GM19395 (cell line): ENCODE results near the gene RAB37.

ENCODE experiments used
- ATAC-seq: cut with Tn5 transposase; IDR thresholded peaks from one replicate; pipeline ENCODE4 v1.9.1; 2021; ENCODE audit warnings: mild to moderate bottlenecking, moderate library complexity; ENCODE audit not compliant: unreplicated experiment

RAB37 gene

DNA sequence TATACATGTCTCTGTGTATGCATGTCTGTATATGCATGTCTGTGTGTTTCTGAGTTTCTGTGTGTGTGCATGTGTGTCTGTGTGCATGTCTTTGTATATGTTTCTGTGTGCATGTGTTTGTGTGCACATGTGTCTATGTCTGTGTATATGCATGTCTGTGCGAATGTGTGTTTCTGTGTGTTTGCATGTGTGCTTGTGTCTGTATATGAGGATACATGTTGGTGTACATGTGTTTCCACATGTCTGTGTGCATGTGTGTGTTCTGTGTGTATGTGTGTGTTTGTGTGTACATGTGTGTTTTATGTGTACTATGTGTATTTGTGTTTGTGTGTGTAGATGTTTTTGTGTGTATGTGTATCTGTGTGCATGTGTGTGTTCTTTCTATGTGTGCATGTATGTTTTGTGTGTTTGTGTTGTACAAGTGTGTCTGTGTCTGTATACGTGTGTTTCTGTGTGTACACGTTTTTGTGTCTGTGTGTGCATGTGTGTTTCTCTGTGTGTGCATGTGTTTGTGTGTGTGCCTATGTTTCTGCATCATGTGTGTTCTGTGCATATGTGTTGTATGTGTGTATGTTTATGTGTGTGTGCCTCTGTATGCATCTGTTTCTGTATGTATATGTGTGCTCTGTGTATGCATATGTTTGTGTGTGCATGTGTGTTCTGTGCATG lies 8.9 kb upstream of the RAB37 start:
- no peak for ATAC-seq

DNA sequence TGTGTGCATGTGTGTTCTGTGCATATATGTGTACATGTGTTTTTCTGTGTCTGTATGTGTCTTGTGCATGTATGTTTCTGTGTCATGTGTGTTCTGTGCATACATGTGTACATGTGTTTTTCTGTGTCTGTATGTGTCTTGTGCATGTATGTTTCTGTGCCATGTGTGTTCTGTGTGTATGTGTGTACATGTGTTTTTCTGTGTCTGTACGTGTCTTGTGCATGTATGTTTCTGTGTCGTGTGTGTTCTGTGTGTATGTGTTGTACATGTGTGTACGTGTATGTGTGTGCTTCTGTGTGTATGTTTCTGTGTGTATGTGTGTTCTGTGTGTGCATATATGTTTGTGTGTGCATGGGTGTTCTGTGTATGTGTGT lies 8.4 kb upstream of the RAB37 start:
- no peak for ATAC-seq

DNA sequence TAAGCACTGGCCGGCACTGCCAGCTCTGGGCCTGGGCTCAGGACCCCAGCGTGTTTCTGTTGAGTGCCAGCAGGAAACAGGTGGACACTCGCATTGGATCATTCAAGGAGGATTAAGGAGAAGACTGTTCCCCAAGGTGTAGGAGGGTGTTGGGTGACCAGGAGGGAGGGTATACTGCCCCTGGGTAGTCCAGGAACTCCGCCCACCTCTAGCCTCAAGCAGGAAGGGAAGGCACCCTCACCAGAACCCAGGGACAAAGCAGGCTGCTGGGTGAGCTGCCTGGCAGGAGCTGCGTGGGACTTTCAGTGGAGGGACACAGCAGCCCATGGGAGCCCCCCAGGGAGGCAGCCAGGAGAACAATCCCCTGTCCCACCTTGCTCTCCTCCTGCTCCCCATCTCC lies 7.7 kb upstream of the RAB37 start:
- no peak for ATAC-seq

DNA sequence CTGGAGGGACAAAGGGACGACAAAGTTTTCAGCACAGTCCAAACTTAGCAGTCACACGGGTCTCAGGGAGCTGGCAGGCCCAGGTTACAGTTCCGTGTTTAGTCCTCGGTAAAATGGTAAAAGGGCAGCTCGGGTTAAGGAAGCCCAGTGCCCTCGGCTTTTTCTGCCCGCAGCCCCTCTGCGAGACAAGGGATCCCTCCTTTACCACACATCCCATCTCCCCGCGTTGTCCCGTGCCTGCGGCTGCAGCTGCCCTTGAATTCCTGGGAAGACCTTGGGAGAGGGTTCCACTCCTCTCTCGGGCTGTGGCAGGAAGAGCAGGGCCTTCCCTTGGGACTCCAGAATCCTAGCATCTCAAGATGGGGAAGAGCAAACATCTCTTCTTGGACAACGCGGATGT lies 7.2 kb upstream of the RAB37 start:
- ATAC-seq = no peak

DNA sequence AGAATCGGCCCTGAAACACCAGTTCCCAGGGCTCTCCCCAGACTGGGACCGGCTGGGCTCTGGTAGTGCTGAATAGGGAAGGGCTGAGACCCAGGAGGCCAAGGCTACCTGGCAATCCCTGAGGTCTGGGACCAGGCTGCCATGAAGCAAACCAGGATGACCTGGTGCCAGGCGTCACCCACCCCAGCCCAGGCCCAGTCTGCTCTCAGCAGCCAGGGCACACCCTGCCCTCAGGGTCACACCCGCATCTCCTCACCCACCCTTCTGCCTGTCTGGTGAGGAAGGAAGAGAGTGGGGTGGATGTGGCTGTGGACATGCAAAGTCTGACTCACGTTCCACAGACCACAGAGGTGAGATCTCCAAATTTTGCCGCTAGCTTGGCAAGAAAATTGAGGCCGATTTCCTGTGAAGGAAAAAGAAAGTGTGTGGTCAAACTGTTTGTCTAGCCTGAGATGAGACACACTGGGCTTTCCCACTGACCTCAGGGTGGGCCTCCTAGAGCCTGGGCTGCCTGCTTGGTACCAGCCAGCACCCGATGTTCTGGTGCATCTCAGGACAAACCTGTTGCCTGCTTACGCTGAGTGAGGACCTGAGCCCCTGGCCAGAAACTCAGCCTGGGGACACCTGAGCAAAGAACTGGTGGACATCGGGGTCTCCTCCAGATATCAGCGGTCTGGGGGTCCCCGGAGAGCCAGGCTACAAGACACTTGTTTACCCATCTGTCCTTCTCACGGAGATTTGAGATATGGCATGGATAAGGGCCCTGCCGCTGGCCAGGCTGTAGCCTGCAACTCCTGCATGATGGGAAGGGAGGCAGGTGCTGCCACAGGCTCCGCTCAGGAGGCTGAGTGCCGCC lies 6.3 kb upstream of the RAB37 start:
- no peak for ATAC-seq

DNA sequence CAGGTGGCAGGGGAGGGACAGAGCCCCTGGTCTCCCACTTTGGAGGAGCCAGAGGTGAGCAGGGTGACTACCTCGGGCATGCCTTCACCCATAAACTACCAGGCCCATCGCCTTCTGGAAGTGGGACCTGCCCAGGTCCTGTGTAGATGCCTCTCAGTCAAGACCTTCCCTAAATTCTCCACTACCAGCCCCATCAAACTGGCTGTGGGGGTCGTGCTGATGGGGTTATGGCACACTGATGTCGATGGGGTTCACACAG lies 5.8 kb upstream of the RAB37 start:
- no peak for ATAC-seq

DNA sequence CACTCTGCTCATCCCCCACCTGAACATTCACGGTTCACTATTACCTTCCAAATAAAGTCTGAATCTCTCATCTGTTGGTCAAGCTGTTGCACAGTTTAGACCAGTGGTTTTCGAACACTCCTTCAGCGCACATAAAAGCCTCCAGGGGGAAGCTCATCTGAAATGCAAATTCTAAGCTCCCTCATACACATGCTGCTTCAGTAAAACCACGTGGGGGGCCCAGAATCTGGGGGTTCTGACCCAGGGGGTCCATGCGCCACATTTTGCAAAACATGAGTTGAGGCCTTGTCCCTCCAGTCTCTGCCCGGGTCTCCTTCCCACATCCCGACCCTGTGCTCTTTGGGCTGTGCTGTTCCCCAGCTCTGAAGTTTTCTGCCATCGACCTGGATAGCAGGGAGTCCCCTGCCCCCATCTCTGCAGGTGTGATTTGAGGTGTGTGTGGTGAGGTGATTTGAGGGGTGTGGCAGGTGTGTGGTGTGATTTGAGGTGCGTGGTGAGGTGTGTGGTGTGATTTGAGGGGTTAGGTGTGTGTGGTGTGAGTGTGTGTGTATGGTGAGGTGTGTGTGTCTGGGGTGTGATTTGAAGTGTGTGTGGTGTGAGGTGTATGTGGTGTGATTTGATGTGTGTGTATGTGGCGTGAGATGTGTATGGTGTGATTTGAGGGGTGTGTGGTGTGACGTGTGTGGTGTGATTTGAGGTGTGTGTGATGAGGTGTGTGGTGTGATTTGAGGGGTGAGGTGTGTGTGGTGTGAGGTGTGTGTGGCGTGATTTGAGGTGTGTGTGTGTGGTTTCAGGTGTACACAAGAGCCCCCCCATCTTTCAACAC lies 4.8 kb upstream of the RAB37 start:
- no peak for ATAC-seq

DNA sequence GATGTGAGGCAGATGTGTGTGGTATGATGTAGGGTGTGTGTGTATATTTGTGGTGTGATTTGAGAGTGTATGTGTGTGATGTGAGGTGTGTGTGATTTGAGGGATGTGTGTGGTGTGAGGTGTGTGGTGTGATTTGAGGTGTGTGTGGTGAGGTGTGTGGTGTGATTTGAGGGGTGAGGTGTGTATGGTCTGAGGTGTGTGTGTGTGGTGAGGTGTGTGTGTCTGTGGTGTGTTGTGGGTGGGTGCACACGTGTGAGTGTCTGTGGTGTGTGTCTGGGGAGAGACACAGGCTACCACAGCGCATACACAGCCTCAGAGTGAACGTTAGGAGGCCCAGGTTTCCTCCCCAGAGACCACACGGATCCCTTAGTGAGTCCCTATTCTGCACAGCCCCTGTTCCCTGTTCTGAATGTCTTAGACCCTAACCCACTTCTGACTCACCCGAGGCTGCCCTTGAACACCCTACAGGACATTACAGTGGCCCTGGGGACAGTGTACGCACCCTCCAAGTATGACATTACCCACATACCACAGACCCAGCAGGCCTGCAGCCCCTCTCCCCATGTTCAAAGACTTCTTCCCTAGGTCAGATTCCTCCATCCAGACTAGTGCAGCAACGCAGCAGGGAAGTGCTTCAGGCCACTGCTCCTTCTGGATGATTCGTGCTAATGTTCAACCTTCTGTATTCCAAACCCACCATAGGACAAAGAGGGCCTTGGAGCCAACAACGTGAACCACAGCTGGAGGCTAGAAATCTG lies 3.5 kb upstream of the RAB37 start:
- no peak for ATAC-seq

DNA sequence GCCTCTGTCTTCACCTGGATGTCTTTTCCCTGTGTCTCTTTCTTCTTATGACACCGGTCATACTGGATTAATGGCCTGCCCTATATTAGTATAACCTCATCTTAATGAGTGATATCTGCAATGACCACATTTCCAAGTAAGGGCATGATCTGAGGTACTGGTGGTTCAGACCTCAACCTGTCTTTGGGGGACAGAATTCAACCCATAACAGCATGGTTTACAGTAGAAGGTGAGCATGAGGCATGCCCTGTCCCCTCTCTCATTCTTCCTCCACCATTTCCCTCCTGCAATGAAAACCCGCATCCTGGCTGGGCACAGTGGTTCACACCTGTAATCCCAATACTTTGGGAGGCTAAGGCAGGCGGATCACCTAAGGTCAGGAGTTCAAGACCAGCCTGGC lies 2.8 kb upstream of the RAB37 start:
- ATAC-seq = no peak

DNA sequence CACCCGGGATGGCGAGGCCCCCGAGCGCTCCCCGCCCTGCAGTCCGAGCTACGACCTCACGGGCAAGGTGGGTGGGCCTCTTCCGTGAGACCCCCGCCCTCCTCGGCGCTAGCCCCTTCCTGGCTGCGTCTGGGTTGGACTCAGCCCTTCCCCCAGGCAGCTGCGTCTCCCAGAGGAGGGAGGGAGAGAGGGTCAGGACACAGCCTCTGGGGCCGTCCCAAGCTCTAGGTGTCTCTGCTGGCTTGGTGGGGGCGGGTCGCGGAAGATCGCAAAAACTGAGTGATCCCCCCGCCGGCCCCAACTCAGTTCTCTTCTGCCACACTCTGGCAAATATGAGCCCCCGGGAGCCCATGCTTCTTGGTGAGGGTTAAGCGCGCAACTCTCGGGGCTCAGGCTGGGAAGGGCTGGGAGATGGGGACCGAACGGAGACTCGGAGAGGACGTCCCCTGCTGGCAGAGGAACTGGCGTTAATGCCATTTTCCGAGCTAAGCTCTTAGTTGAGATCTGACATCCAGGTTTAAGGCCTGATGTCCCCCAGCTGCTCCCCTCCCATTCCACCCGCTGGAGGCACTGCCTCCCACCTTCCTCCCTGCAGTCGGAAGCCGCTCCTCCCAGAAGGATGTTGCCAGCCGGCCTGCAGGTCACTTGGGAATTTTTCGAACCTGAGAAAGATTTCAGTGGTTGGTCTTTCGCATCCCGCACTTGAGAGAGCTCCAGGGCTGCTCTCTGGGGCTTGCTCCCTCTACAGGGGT lies 419 bp downstream of the RAB37 start:
- no peak for ATAC-seq

DNA sequence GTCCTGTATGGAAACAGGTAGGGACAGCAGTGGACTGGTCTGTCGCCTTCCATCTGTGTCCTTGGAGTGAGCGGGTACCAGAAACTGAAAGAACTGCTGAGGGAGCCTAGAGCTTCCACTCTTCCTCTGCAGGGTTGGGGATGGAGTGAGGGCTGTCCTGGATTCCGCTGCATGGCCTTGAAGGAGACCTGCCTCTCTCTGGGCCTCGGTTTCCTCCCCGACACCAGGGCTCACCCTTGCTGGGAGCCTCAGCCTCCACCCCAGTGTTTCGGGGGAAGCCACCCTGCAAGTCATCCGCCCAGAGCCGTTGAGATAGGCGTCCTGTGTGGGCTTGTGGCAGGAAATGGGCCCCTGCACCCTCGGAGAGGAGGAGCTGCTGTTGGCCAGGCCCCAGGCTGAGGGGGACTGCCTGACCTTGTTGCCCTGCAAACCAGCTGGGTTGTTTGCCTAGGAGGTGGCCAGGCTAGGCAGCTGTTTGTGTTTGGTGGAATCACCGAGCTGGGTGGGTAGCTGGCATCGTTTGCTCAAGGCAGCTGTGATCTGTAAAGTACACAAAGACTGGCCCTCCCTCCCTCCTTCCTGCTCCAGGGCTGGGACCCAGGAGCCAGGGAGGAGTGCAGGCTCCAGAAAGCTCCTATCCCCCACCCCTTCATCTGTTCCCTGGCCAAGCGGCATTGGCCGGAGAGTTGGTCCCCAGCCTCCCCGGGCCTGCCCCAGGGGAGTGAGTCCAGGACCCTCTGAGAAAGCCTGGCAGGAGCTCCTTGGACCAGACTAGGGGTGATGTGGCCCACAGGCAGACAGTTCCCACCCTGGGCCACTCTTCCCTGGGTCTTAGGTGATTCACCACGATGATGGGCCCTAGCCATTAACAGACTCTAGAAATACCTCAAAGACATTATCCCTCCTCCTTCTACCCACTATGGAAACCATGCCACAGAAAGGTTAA lies 1.3 kb downstream of the RAB37 start:
- peak; percentile 51 for ATAC-seq

DNA sequence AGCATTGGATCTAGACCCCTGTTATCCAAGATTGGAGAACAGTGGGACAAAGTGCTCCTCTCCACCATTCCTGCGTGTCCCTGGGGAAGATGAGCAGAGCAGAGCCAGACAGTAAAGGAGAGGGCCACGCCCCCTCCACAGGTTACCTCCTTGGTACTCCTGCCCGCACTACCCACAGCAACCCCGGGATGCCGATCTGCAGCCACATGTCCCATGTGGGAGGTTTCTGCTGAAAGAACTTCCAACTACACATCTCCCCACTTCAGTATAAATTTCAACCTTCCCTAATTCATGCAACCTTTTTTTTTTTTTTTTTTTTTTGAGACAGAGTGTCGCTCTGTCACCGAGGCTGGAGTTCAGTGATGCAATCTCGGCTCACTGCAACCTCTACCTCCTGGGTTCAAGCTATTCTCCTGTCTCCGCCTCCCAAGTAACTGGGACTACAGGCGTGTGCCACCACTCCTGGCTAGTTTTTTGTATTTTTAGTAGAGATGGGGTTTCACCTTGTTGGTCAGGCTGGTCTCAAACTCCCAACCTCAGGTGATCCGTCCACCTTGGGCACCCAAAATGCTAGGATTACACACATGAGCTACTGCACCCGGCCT lies 2.3 kb downstream of the RAB37 start:
- ATAC-seq = no peak

DNA sequence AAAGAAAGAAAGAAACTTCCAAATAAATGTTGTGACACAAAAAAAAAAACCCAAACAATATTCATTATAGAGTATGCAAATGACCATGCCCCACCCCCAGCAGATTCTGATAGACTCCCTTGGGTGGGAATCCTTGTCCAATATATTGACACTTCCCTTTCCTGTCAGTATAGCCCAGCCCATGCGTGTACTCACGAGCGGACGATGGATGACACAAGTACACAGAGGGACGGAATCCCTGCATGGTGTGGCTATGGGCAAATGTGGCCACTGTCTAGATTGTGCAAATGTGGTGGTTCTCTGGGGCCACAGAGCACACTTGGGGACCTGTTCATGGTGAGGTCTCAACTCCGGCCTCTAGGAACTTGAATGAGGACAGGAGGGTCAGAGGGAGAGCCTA lies 3.1 kb downstream of the RAB37 start:
- ATAC-seq = no peak

DNA sequence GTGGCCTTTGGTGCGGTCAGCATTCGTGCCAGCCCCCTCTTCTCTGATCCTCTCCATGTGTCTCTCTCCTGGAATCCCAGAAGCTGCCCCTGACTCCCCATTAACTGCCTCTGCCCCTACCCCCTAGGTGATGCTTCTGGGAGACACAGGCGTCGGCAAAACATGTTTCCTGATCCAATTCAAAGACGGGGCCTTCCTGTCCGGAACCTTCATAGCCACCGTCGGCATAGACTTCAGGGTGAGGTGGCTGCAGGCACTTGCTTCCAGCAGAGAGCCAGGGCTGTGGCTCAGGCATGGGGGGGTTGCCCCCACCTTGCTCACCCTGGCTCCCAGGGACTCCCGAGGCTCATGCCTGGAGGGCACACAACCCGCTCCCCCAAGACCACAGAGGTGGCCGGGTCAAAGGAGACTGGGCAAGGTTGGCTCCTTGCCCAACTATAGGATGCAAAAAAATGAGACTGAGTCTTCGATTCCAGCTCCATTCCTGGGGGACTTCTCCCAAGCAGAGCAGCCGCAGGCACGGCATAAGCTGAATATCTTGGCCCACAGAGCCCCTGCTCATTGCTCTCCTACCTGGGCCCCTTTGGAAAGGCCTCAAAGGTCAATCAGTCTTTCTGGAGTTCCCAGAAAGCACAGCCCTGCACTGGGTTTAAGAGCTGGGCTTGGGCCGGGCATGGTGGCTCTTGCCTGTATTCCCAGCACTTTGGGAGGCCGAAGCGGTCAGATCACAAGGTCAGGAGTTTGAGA lies 3.8 kb downstream of the RAB37 start:
- ATAC-seq = no peak

DNA sequence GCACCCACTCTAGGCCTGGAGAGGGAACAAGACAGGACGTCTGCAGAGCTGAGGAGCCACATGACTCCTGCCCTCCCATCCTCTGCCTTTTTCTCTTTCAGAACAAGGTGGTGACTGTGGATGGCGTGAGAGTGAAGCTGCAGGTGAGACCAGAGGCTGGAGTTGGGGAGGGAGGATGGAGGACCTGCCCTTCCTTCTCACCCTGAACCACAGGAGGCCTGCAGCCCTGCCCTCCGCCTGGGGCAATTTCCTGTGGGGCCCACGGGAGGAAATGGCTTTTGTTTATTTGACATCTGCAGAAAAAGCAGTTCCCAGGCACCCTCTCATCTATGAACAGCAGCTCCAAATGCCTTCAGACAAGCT lies 5.1 kb downstream of the RAB37 start:
- ATAC-seq = peak; percentile 53

DNA sequence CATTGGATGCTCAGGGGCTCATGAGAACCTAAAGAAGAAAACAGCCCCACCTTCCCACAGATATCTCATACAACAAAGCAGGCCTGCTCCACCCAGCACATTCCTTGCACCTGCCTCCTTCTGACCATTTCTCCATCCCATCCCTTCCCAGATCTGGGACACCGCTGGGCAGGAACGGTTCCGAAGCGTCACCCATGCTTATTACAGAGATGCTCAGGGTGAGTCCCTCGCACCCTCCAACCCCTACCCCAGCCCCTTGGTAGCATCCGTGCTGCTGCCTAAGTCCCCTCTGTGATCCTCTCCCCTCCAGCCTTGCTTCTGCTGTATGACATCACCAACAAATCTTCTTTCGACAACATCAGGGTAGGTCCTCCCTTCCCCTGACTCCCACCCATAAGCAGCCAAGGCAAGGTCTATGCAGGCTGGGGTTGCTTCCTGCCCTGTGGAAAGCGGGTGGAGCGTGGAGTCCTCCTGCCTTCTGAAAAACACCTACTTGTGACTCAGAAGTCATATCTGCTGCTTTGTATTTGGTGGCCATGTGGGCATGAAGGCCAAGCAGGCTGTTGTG lies 6.0 kb downstream of the RAB37 start:
- ATAC-seq = no peak

DNA sequence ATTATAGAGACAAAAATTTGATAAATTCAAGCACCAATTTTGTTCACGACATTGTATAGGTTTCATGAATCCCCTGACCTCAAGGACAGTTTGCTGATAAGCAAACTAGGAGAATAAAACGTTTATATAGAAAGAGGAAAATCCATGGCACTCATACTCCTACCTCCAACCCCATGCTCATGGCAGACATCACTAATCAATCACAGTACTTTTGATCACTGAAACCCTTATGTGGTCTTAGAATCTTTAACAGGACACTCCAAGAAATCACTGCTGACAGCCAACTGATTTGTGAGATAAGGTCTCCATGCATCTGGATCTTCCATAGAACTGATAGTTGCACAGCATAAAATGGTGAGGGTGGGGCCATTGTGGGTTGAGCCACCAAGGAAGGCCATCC lies 6.7 kb downstream of the RAB37 start:
- ATAC-seq = no peak

DNA sequence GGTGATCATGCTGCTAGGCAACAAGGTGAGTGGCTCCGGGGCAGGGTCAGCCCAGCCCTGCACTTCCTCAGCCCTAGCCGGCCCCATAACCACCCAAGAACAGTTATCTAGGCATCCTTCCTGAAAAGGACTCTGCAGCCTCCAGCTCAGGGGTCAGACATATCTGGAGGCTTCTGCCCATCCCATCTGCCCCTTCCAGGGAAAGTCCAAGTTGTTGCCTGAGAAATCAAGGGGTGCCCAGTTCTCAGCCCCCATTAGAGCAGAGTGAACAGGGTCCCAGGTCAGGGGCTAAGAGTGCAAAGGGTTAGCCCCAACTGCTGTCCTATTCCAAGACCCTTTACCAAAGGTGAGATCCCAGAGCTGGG lies 7.3 kb downstream of the RAB37 start:
- ATAC-seq = no peak
